Stimulated activated CD8-positive, alpha-beta memory T cell treated with anti-CD3 and anti-CD28 coated beads, Interleukin-12 subunit alpha, Interleukin-12 subunit beta, amount 100 ng/mL, for 1 hour (primary cell): ENCODE results near the gene TPO.

Source experiments
- DNase-seq: peaks from one replicate; pipeline ENCODE4 v3.0.0-alpha.2; 2020; ENCODE audit warnings: low read depth

TPO gene

DNA sequence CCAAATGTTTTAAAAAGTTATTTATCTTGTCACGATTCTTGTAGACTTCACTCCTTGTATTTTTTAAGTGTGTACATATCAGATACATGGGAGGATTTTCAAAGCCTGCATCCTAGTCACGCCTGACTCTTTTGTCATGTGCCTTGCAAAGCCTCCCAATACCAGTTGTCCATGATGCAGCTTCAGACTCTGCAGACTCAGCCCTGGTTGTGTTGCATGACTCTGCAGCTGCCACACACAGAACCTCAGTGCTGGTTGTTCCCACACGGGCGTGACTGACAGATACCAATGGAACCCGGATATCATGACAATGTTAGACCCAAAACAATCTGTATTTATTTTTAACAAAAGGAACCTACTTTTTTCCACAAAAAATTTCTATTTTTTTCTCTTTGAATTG, 38.2 kb downstream of the TPO start:
- DNase-seq, result no peak

DNA sequence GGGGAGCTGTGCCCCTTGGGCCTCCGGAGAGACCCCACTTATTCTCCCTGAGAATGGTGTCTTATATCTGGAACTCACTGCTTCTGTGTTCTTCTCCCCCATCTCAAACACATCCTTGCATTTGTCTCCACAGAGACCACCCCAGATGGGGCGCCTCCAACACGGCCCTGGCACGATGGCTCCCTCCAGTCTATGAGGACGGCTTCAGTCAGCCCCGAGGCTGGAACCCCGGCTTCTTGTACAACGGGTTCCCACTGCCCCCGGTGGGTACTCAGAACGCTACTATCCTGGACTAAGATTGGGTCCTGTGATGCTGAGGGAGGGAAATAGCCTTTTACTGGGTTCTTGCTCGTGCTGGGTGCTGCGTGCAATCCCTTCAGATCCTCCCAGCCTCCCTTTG, 40.3 kb downstream of the TPO start:
- no peak for DNase-seq

DNA sequence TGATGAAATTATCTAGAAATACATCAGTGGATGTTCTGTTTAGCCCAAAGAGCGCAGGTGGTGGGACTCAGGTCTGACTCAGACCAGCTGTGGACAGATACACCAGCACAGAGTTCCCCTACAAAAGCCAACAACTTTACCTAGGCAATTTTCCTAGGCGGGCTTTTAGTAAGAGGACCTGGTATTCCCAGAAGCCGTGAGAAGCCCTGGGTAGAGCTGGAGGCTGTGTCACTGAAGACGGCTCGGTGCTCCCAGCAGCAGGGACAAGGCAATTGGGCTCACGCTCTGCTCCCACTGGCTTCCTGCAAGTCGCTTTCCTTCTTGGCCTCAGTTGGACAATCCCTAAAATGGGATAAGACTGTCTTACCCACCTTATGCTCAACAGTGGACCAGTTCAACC, 41.1 kb downstream of the TPO start:
- DNase-seq, result no peak

DNA sequence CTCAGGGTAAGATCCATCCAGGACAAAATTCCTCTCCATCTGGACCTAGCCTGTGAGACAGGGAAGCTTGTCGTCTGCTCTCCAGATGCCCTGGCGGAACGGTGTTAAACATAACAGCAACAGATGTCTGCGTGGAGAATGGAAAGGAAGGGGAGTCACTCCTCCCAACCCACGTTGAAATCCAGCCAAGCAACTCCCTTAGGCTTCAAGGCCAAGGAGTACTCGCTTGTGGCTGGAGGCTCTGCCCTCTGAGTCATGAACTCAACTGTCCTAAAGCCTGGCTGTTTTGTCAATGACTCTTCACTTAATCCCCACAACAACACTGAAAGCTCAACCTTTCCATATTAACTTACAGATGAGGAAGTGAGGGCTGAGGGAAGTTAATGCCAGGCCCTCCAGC, 42.2 kb downstream of the TPO start:
- no peak for DNase-seq

DNA sequence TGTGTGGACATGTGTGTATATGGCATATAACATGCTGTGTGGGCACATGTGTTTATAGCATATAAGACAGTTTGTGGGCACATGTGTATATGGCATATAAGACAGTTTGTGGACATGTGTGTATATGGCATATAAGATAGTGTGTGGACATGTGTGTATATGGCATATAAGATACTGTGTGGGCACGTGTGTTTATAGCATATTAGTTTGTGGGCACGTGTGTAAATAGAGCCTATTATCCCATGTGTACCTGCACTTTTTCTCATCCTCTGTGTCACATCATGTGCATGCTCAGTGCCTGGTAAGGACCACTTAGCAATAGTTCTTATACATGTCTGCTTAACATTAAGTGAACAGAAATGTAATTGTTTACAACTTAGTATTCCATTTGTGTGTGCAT, 45.2 kb downstream of the TPO start:
- no peak for DNase-seq

DNA sequence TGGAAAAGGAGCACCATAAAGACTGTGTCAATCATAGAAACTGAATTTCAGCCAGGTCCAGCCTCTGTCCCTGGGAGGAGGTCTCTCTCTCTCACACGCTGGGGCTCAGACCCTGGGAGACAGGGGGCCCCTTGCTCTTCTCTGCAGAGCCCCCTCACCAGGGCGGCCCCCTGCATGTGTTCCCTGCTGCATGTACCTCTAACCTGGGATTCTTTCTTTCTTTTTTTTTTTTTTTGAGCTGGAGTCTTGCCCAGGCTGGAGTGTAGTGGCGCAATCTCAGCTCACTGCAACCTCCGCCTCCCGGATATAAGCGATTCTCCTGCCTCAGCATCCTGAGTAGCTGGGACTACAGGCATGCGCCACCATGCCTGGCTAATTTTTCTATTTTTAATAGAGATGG, 46.5 kb downstream of the TPO start:
- DNase-seq, result no peak

DNA sequence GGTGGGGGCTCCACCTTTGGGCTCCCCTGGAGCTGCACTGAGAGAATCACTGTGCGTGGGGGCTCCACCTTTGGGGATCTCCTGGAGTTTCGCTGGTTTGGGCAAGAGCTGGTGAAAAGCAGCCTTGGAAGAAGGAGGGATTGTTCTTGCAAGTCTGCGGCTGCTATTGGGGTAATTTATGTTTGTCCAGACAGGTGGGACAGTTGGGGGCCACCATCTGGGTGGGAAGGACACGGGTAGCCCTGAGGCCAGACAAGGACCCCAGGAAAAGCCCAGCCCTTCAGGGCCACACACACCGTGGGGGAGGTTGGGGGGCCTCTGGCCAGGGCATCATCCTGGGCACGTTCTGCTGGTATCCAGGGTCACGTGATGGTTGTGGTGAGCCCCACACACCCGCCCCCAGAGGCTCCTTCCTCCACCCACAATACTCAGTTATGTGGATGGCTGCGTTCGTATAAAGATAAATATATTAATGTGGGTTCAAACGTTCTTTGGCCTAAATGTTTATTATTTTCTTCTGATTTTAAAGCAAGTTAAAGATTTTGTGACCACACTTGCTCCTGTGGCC, 47.7 kb downstream of the TPO start:
- no peak for DNase-seq

DNA sequence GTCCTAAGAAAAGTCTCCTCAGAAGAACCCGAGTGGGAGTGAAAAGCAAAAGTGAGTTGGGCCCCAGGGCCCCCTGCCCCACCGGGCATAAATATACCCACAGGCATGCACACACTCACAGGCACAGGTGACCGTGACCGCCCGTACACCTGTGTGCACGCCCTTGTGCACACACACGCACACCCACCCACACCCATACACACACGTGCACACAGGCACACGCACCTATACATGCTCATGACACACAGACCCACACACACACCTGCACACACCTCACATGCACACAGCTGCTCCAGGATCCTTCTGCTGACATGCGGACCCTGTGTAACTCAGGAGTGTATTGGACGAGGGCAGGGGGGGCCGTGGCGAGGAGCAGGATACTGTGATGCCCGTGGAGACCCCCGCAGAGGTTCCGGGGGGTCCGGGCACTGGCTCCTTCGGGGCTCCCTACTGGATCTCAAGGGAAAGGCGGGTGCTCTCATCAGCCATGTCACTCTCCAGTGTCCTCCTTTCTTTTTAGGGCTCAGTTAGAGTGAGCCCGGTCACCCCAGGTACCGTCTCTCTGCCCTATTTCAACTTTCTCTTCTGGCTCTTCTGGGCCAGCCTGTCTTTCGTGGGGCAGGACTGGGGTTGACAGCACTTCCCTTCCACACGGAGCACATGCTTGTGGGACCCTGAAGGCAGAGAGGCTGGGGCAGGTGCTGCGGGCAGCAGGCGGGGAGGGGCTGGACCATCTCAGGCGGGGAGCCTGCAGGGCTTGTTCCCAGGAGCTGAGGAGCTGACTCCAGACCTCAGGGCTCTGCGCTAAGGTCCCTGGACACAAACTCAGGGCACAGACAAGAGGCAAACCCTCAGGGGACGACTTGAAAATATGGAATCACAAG, 48.5 kb downstream of the TPO start:
- DNase-seq, result no peak

DNA sequence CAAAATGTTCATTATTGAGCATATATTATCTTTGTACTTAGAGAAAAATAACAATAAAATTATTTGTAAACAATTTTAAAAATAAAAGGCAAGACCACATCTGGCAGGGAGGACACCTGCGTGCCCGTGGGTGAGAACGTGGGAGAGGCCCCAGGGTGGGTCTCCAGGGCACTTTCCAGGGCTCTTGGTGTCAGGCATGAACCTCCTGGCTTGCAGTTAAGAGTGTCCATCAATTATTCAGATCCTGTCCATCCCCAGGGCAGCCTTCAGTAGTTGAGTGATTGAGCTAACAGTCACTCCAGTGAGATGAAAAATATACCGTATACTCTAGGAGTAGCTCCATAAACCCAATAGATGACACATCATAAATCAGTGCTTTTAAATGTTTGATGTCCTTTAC, 49.7 kb downstream of the TPO start:
- DNase-seq, result no peak

DNA sequence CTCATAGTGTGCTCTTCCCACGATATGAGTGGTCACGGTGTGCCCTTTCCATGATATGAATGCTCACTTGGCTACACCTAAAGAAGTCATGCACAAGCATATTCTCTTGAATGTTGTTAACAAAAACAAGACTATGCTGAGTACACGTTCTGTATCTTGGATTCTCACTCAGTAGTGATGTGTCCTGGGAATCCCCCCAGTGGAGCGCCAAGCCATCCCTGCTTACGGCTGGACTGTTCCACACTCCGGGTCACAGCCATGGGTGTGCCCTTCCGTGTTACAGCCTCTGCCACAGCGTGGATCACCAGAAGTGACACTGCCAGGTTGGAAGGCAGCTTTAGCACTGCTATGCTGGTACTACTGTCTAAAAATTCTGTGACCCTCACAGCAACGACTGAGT, 59.1 kb downstream of the TPO start:
- no peak for DNase-seq

DNA sequence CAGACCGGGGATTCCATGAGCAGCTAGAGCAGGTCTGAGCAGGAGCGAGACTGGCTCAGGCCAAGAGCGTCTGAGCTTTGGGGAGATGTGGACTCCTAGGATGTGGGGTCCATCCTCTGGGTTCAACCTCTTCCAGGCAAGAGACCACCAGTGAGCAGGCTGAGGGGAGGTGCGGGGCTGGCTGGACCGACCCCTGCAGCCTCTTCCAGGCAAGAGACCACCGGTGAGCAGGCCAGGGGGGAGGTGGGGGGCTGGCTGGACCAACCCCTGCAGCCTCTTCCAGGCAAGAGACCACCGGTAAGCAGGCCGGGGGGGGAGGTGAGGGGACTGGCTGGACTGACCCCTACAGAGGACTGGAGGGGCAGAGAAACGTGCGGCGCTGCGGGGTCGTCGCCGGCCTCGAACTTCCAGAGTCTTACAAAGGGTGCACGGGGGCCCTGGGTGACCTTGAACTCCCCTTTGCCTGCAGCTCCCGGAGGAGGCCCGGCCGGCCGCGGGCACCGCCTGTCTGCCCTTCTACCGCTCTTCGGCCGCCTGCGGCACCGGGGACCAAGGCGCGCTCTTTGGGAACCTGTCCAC, 63.4 kb downstream of the TPO start:
- no peak for DNase-seq

DNA sequence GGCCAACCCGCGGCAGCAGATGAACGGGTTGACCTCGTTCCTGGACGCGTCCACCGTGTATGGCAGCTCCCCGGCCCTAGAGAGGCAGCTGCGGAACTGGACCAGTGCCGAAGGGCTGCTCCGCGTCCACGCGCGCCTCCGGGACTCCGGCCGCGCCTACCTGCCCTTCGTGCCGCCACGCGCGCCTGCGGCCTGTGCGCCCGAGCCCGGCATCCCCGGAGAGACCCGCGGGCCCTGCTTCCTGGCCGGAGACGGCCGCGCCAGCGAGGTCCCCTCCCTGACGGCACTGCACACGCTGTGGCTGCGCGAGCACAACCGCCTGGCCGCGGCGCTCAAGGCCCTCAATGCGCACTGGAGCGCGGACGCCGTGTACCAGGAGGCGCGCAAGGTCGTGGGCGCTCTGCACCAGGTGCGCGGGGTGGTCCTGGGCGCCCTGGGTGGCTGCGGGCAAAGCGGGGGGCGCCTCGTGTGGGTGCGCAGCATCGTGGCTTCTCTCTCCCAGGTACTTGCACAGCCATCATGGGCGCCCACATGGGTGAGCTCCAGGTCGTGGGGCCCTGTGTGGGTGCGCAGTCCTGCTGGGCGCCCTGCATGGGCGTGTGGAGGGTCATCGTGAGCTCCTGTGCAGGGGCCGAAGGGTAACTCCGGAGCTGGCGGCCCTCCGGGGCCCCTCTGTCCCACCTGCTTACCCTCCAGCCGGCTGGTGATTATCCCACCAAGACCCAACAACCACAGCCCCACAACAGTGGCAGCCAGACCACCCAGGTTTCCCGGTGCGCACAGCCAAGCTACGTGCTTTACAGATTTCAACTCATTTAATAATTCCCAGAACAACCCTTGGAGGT, 64.2 kb downstream of the TPO start:
- no peak for DNase-seq

DNA sequence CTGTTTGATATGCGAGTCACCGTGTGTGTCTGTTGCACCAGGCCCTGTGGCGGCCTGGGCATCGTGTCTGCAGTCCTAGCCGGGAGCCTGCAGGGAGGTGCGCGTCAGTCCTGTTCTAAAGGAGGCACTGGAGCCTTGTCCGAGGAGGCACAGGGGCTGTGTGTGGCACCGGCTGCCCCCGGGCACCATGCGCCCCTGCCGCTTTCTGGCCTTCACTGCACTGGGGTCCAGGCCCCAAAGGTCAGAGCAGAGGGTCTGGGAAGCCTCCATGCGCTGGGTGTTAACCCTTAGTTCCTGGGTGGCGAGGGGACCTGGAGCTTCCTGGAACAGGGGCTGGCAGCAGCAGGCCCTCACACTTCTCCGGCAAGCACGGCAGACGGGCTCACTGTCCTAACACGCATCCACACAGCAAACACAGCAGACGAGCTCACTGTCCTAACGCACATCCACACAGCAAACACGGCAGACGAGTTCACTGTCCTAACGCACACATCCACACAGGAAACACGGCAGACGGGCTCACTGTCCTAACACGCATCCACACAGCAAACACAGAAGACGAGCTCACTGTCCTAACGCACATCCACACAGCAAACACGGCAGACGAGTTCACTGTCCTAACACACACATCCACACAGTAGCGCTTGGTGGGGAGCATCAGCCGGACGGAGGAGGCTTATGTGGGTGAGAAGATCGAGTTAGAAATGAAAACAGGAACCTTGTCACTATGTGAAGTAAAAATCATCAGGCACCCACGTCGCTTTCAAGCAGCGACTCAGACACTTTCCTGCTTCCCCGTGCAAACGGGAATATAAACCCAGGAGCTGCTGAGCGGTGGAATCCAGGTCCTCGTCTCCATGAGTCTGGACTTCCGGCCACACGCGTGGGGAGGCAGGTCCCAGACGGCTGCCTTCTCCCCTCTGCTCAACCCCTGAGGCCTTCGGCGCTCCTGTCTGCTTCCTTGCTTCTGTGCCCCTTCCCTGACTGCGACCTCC, 65.3 kb downstream of the TPO start:
- DNase-seq, result no peak

DNA sequence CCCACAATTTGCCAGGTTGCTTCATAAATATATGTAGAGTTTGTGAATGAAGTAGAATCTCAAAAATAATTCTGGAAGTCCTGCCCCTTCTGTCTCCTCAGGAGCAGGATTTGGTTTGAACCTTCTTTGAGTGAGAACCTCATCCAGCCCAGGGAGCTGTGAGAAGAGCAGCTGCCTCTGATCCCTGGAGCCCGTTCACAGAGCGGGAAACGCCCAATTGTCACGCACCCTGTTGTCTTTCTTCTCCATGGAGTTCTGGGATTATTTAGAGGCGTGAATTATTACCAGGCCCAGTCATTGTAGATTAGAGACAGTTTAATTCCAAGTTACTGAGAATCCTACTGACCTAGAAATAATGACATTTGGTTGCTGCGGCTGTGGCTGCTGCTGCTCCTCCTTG, 66.1 kb downstream of the TPO start:
- DNase-seq, result no peak

DNA sequence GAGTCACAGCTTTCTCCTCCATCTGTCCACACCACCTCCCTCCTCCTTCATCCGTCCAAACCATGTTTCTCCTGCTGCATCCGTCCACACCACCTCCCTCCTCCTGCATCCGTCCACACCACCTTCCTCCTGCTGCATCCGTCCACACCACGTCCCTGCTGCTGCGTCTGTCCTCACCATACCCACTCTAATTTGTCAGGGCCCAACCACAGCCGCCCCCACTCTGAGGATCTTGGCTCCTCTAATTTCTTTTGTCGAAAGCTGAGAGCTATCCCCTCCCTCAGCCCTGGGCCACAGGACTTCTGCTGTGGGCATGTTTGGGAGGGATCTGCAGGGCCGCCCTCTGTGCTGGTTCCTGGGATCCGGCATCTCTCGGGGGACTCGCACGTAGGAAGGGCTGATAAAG, 67.4 kb downstream of the TPO start:
- DNase-seq, result no peak

DNA sequence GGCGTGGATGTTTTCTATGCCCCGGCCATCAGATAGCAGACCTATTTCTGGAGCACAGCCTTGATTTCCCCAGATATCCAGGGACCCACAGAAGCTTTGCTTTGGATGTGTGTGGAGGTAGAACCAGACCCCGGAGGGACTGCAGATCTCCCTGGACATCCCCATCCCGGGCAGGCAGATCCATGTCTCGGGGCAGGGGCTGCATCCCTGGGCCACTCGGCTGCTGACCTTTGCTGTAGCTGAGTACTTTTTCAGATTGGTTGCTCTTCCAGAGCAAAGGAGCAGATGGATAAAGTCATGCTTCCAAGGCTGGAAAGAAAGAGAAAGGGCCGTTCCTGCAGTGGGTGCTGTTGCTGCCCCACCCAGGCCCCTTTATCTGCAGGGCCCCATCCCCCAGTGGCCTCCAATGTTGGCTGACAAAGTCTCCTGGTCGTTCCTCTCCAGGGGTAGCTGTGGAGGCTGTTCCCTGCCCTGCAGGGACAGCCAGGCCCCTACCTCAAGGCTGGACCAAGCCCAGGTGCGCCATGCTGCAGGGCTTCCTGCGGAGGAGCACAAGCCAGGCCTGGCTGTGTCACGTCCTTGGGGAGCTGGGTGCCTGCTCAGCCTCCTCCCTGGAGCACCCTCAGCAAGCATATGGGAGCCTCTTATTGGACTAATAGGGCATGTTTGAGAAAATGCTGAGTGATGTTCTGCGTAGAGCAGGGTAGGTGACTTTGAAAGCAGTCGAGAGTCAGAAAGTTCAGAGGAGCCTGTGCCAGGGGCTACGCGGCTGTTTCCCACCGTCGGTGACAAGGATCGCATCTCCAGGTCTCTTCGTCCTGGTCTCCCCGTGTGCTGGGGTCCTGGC, 68.4 kb downstream of the TPO start:
- DNase-seq, result no peak

DNA sequence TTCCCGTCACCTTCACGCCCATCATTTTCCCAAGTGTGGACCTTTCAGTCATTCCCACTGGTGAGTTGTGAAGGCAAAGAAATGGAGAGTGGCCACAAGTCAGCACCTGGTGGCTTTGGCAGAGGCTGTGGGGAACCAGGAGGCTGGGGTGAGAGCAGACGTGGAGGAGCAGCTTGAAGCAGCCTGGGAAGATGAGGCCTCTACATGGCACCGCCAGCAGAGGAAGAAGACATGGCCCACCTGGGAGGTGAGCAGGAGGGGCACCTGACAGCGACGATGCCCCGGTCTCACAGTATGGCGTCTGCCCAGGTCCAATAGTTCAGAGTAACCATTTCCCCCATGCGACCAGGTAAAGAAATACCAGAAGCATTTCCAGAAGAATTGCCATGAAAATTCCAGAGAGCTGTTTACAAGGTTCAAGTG, 69.0 kb downstream of the TPO start:
- no peak for DNase-seq

DNA sequence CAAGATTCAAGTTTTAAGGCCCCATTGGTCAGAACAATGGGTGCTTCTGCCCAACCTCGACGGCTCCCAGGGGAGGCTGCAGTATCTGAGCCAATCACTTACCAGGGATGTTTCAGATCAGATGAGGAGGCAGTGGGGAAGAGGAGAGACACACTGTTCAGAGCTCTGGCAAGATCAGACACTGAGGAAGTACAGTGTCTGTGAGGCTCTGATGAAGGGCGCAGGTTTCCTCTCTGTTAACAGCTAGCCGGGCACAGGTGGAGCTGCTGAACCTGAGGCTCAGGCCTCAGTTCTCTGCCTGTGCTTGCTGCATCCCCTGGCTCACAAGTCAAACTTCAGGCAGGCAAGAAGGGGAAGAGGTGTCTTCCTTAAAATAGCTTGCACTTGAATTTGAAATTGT, 69.7 kb downstream of the TPO start:
- no peak for DNase-seq

DNA sequence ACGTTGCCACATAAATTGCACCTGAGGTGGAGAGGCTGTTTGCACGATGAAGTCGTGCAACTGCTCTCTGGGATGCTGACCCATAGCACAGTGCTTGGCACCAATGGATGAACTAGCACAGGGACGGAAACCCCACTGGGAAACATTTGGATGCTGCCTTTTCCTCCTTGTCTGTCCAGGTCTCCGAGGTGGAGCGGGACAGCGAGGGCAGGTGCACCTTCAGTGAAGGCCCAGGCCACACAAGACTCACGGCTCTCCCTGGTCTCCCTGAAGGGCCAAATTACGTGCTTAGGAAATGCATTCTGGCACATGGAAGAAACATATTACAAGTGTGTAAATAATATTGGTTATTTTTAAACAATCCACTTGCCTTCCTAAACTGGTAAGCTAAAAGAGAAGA, 70.3 kb downstream of the TPO start:
- no peak for DNase-seq

DNA sequence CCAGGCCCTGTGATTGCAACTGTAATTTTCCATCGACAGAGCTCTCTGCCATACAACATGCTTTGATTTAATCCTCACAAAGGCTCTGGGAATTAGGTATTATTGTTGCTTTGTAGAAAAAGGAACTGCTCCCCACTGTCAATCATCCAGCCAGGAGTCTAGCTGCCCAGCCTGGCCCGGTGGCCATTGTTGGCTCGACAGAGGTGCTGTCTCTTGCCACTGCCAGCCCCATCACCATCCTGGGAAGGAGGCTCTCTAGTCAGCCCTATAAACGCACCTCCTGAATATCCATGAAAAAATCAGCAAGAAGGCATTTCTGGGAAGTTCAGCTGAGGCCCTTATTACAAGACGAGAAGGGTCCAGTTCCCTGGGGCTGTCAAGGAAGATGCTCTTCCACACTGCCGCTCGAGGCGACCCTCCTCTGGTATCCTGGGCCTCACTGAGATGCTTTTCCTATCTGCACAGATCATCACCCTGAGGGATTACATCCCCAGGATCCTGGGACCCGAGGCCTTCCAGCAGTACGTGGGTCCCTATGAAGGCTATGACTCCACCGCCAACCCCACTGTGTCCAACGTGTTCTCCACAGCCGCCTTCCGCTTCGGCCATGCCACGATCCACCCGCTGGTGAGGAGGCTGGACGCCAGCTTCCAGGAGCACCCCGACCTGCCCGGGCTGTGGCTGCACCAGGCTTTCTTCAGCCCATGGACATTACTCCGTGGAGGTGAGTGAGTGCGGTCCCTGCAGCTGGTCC, 71.0 kb downstream of the TPO start:
- no peak for DNase-seq
